H9 (cell line): Measurements from ENCODE around the gene MGAT4C. TPM values are rescaled to one million over a fixed set of nuclear protein-coding genes. Genes with fewer than 3 reads are reported as not detected.

Experiments
- DNase-seq: peaks from one replicate; pipeline ENCODE4 v3.0.0-alpha.2; 2017
- H2AFZ ChIP-seq: one replicate; pipeline ENCODE4 v1.6.1; 2013; ENCODE audit warnings: mild to moderate bottlenecking, low read length, control low read depth, moderate library complexity
- H2AK5ac ChIP-seq: 2 replicates; pipeline ENCODE4 v1.6.1; 2013; ENCODE audit warnings: low read length, control low read depth, mixed read lengths; ENCODE audit not compliant: insufficient read length
- H2BK120ac ChIP-seq: one replicate; pipeline ENCODE4 v1.6.1; 2013; ENCODE audit warnings: low read depth, mild to moderate bottlenecking, low read length, control low read depth, inconsistent platforms; ENCODE audit not compliant: poor library complexity, severe bottlenecking
- H2BK12ac ChIP-seq: 2 replicates; pipeline ENCODE4 v1.6.1; 2013; ENCODE audit warnings: low read length, control low read depth, mixed read lengths, low read depth; ENCODE audit not compliant: insufficient read length
- H2BK15ac ChIP-seq: 2 replicates; pipeline ENCODE4 v1.6.1; 2013; ENCODE audit warnings: low read depth, low read length, control low read depth
- H2BK20ac ChIP-seq: one replicate; pipeline ENCODE4 v1.6.1; 2013; ENCODE audit warnings: low read depth, mild to moderate bottlenecking, low read length, control low read depth, inconsistent platforms; ENCODE audit not compliant: poor library complexity, severe bottlenecking
- H2BK5ac ChIP-seq: 2 replicates; pipeline ENCODE4 v1.6.1; 2013; ENCODE audit warnings: low read length, control low read depth, mixed read lengths; ENCODE audit not compliant: insufficient read length
- H3K14ac ChIP-seq: 2 replicates; pipeline ENCODE4 v1.6.1; 2013; ENCODE audit warnings: low read length, control low read depth; ENCODE audit not compliant: insufficient read depth
- H3K18ac ChIP-seq: 2 replicates; pipeline ENCODE4 v1.6.1; 2013; ENCODE audit warnings: low read depth, mild to moderate bottlenecking, mixed read lengths, low read length, control low read depth; ENCODE audit not compliant: insufficient read length
- H3K23ac ChIP-seq: 2 replicates; pipeline ENCODE4 v1.6.1; 2013; ENCODE audit warnings: low read length, control low read depth, mixed read lengths, low read depth; ENCODE audit not compliant: insufficient read length
- H3K23me2 ChIP-seq: 2 replicates; pipeline ENCODE4 v1.6.1; 2013; ENCODE audit warnings: low read depth, mild to moderate bottlenecking, mixed read lengths, low read length, control low read depth; ENCODE audit not compliant: insufficient read length, poor library complexity, severe bottlenecking
- H3K27ac ChIP-seq: 2 replicates; pipeline ENCODE4 v1.5.1; 2013; ENCODE audit warnings: low read length, control low read depth, mixed read lengths, low read depth; ENCODE audit not compliant: insufficient read length
- H3K27me3 ChIP-seq: 2 replicates; pipeline ENCODE4 v1.6.1; 2013; ENCODE audit warnings: low read length, control low read depth, inconsistent platforms; ENCODE audit not compliant: insufficient read depth
- H3K4ac ChIP-seq: 2 replicates; pipeline ENCODE4 v1.6.1; 2013; ENCODE audit warnings: low read depth, mild to moderate bottlenecking, control low read depth, inconsistent platforms, low read length, moderate library complexity
- H3K4me1 ChIP-seq: 2 replicates; pipeline ENCODE4 v1.6.1; 2013; ENCODE audit warnings: low read length, control low read depth, inconsistent platforms; ENCODE audit not compliant: insufficient read depth
- H3K4me2 ChIP-seq: 2 replicates; pipeline ENCODE4 v1.6.1; 2013; ENCODE audit warnings: low read length, control low read depth, mixed read lengths; ENCODE audit not compliant: insufficient read length, insufficient read depth
- H3K56ac ChIP-seq: 2 replicates; pipeline ENCODE4 v1.6.1; 2013; ENCODE audit warnings: low read depth, mild to moderate bottlenecking, mixed read lengths, low read length, control low read depth; ENCODE audit not compliant: insufficient read length
- H3K79me1 ChIP-seq: 2 replicates; pipeline ENCODE4 v1.6.1; 2013; ENCODE audit warnings: low read depth, mild to moderate bottlenecking, moderate library complexity, low read length, control low read depth, inconsistent platforms; ENCODE audit not compliant: insufficient read depth, poor library complexity, severe bottlenecking
- H3K79me2 ChIP-seq: 2 replicates; pipeline ENCODE4 v1.6.1; 2013; ENCODE audit warnings: low read length, control low read depth, inconsistent platforms; ENCODE audit not compliant: insufficient read depth
- H3K9ac ChIP-seq: 2 replicates; pipeline ENCODE4 v1.6.1; 2013; ENCODE audit warnings: low read length, control low read depth, mixed read lengths; ENCODE audit not compliant: insufficient read length; ENCODE audit errors: extremely low read depth
- H3K9me3 ChIP-seq: one replicate; pipeline ENCODE4 v1.6.1; 2013; ENCODE audit warnings: low read depth, low read length, inconsistent platforms; ENCODE audit not compliant: control insufficient read depth
- H3T11ph ChIP-seq: one replicate; pipeline ENCODE4 v1.6.1; 2013; ENCODE audit warnings: mild to moderate bottlenecking, low read length, control low read depth, inconsistent platforms
- H4K20me1 ChIP-seq: one replicate; pipeline ENCODE4 v1.6.1; 2013; ENCODE audit not compliant: control insufficient read depth, insufficient read length, insufficient read depth
- H4K5ac ChIP-seq: 2 replicates; pipeline ENCODE4 v1.6.1; 2013; ENCODE audit warnings: low read depth, mild to moderate bottlenecking, mixed read lengths, low read length, control low read depth; ENCODE audit not compliant: insufficient read length
- H4K8ac ChIP-seq: replicated peaks from 2 replicates; pipeline ENCODE4 v1.6.1; 2013; ENCODE audit warnings: low read length, control low read depth, mixed read lengths, low read depth; ENCODE audit not compliant: insufficient read length
- H4K91ac ChIP-seq: 2 replicates; pipeline ENCODE4 v1.6.1; 2013; ENCODE audit warnings: low read depth, mild to moderate bottlenecking, moderate library complexity, mixed read lengths, low read length, control low read depth; ENCODE audit not compliant: insufficient read length
- H3K27ac Mint-ChIP-seq, 3 experiments: 2 replicates in 2 of 3; 3 replicates in 1 of 3; pipeline ENCODE4 v1.8.0; 2020 to 2021; ENCODE audit warnings: mixed read lengths in 3 of 3, mild to moderate bottlenecking in 1 of 3, moderate library complexity in 1 of 3
- H3K27me3 Mint-ChIP-seq: 2 replicates; pipeline ENCODE4 v1.8.0; 2021; ENCODE audit warnings: low read depth, mild to moderate bottlenecking, moderate library complexity, mixed read lengths
- H3K36me3 Mint-ChIP-seq, 3 experiments: 2 replicates in 2 of 3; 3 replicates in 1 of 3; pipeline ENCODE4 v1.8.0; 2020 to 2021; ENCODE audit warnings: low read depth in 3 of 3, mixed read lengths in 3 of 3; ENCODE audit not compliant: insufficient read depth in 1 of 3
- H3K4me1 Mint-ChIP-seq, 2 experiments: 2 replicates each; pipeline ENCODE4 v1.8.0; 2020; ENCODE audit warnings: mixed read lengths in 2 of 2
- H3K4me3 Mint-ChIP-seq, 2 experiments: 2 replicates in 1 of 2; 3 replicates in 1 of 2; pipeline ENCODE4 v1.8.0; 2020 to 2021; ENCODE audit warnings: mild to moderate bottlenecking in 2 of 2, mixed read lengths in 2 of 2, moderate library complexity in 1 of 2
- H3K9me3 Mint-ChIP-seq, 2 experiments: 2 replicates in 1 of 2; 3 replicates in 1 of 2; pipeline ENCODE4 v1.8.0; 2020; ENCODE audit warnings: mild to moderate bottlenecking in 2 of 2, mixed read lengths in 2 of 2, moderate library complexity in 1 of 2
- WGBS: extraction: QIAGEN DNeasy Blood & Tissue Kit; methylation state at CpG from one replicate; pipeline ENCODE4 v1.1.7; 2013; ENCODE audit warnings: missing lambda C conversion rate, low lambda C conversion rate, mixed read lengths; ENCODE audit not compliant: insufficient read length; ENCODE audit errors: extremely low coverage; 5-methylcytosine and 5-hydroxymethylcytosine counted together
- total RNA-seq: library from RNA; stranded (reverse); gene quantifications from 2 replicates; pipeline ENCODE4 v1.2.1, GENCODE V29; 2021
- TF ChIP-seq, protein P1 (sequence below): fragments of 200-600 bp; sonication (generic); conservative IDR thresholded peaks from 3 replicates; pipeline ENCODE4 v1.8.0; 2021; ENCODE audit warnings: antibody characterized with exemption, mild to moderate bottlenecking

MGAT4C gene
- total RNA-seq, 1 experiment from 2014 or later = 1.3 TPM

- H2AK5ac ChIP-seq = no peak overlapping the region
- H4K91ac ChIP-seq = no peak overlapping the region
- H3K9me3 ChIP-seq = no peaks in the 10 kb centered on the region
- no peaks in the 10 kb centered on the region for H3K4me1 ChIP-seq
- no peak for DNase-seq
- H3K27ac ChIP-seq = no peak overlapping the region
- no peak overlapping the region for H4K8ac ChIP-seq
- no peak overlapping the region for H3K4me3 Mint-ChIP-seq
- TF ChIP-seq, protein P1, sequence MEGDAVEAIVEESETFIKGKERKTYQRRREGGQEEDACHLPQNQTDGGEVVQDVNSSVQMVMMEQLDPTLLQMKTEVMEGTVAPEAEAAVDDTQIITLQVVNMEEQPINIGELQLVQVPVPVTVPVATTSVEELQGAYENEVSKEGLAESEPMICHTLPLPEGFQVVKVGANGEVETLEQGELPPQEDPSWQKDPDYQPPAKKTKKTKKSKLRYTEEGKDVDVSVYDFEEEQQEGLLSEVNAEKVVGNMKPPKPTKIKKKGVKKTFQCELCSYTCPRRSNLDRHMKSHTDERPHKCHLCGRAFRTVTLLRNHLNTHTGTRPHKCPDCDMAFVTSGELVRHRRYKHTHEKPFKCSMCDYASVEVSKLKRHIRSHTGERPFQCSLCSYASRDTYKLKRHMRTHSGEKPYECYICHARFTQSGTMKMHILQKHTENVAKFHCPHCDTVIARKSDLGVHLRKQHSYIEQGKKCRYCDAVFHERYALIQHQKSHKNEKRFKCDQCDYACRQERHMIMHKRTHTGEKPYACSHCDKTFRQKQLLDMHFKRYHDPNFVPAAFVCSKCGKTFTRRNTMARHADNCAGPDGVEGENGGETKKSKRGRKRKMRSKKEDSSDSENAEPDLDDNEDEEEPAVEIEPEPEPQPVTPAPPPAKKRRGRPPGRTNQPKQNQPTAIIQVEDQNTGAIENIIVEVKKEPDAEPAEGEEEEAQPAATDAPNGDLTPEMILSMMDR = no peak
- no peak overlapping the region for H2BK12ac ChIP-seq
- no peak overlapping the region for H3T11ph ChIP-seq
- peaks cover 11 to 16% (median 14%) of the 10 kb centered on the region in 3 experiments for H3K36me3 Mint-ChIP-seq
- no peaks in the 10 kb centered on the region for H3K4me1 Mint-ChIP-seq
- no peak overlapping the region for H2BK120ac ChIP-seq
- no peak overlapping the region for H3K9ac ChIP-seq
- H3K79me1 ChIP-seq = no peaks in the 10 kb centered on the region
- H3K27ac Mint-ChIP-seq = peak overlapping the region in 1 of 3 experiments; percentile 33; a peak in 1 of 7 replicates
- no peak overlapping the region for H3K4ac ChIP-seq
- no peak overlapping the region for H2BK5ac ChIP-seq
- H3K18ac ChIP-seq = no peak overlapping the region
- no peak overlapping the region for H2AFZ ChIP-seq
- H3K23ac ChIP-seq = no peak overlapping the region
- H2BK20ac ChIP-seq = no peak overlapping the region
- no CpG with 5 or more reads among the region's 3 CpGs for WGBS
- no peak overlapping the region for H3K4me2 ChIP-seq
- peaks cover 4% of the 10 kb centered on the region in 2 experiments; a peak in 2 of 5 replicates for H3K9me3 Mint-ChIP-seq
- H3K27me3 Mint-ChIP-seq = no peaks in the 10 kb centered on the region
- H4K20me1 ChIP-seq = no peaks in the 10 kb centered on the region
- H4K5ac ChIP-seq = no peak overlapping the region
- H3K79me2 ChIP-seq = no peaks in the 10 kb centered on the region
- H2BK15ac ChIP-seq = no peak overlapping the region
- no peaks in the 10 kb centered on the region for H3K27me3 ChIP-seq
- no peak overlapping the region for H3K56ac ChIP-seq
- no peaks in the 10 kb centered on the region for H3K23me2 ChIP-seq
- H3K14ac ChIP-seq = no peak overlapping the region
Observed at GRCh38 chr12:86290615-86291014, 34.4 kb upstream of the MGAT4C start.
